ENCODE measurements around the gene PCP4. TPM values are rescaled to one million over a fixed set of nuclear protein-coding genes. Genes with fewer than 3 reads are reported as not detected.

Gene PCP4
- total and polyA plus RNA-seq, 9 donors: 0.25 to 4.7 (median 3.2) TPM; not detected in 3

GRCh38 chr21:39874759-39875158, 7.5 kb downstream of the PCP4 start:
- 55 to 72% (median 63%) methylated on average over 7 of the region's 7 CpGs for WGBS, 3 donors
- intact Hi-C loops (cut with DNase I): no loop called here
- H3K36me3 ChIP-seq: no peaks in the 10 kb centered on the region
- no peak for DNase-seq
- H3K4me1 ChIP-seq (ENCODE audit: insufficient read depth): no peaks in the 10 kb centered on the region
- no peaks in the 10 kb centered on the region for H3K9me3 ChIP-seq
- TF ChIP-seq EP300 (IDR thresholded peaks at IDR 0.05): no peak
- TF ChIP-seq, protein P1, sequence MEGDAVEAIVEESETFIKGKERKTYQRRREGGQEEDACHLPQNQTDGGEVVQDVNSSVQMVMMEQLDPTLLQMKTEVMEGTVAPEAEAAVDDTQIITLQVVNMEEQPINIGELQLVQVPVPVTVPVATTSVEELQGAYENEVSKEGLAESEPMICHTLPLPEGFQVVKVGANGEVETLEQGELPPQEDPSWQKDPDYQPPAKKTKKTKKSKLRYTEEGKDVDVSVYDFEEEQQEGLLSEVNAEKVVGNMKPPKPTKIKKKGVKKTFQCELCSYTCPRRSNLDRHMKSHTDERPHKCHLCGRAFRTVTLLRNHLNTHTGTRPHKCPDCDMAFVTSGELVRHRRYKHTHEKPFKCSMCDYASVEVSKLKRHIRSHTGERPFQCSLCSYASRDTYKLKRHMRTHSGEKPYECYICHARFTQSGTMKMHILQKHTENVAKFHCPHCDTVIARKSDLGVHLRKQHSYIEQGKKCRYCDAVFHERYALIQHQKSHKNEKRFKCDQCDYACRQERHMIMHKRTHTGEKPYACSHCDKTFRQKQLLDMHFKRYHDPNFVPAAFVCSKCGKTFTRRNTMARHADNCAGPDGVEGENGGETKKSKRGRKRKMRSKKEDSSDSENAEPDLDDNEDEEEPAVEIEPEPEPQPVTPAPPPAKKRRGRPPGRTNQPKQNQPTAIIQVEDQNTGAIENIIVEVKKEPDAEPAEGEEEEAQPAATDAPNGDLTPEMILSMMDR (IDR thresholded peaks at IDR 0.05): no peak
- H3K27me3 ChIP-seq: no peaks in the 10 kb centered on the region
- H3K27ac ChIP-seq: no peak overlapping the region
- no peak overlapping the region for H3K4me3 ChIP-seq

DNA sequence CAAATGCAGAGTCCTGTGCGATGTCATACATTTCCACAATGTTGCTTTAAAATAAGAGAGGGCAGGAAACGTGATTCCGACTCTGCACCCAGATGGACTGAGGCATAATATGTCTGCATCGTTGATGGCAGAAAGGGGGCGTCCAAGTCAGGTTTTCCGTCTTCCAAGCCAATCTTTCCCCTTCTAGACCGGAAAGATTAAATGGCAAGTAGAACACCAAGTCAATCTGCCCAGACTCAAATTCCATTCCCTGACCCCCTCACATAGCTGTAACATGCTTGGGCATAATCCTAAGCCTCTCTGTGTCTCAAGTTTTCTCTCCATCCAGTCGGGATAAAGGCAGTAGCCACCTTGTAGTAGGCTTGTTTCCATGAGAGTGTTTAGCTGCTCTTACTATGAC, 14.4 kb downstream of the PCP4 start:
- no peaks in the 10 kb centered on the region for H3K4me1 ChIP-seq (ENCODE audit: insufficient read depth)
- no peak overlapping the region for H3K4me3 ChIP-seq
- no peak for DNase-seq
- WGBS, 3 donors: 80 to 91% (median 82%) methylated on average over 8 of the region's 8 CpGs
- H3K27me3 ChIP-seq: no peaks in the 10 kb centered on the region
- no peaks in the 10 kb centered on the region for H3K36me3 ChIP-seq
- no peaks in the 10 kb centered on the region for H3K9me3 ChIP-seq
- H3K27ac ChIP-seq: no peak overlapping the region
- TF ChIP-seq EP300 (IDR thresholded peaks at IDR 0.05): no peak
- no peak for TF ChIP-seq POLR2A (IDR thresholded peaks at IDR 0.05)
- TF ChIP-seq, protein P1 (IDR thresholded peaks at IDR 0.05): no peak
- intact Hi-C loops (cut with DNase I): no loop called here

GRCh38 chr21:39882151-39882838, 15.1 kb downstream of the PCP4 start:
- Histone ChIP-seq H3K9me3 (no peaks in the 10 kb centered on the region), H3K4me3 (no peak overlapping the region), H3K27ac (no peak overlapping the region), H3K36me3 (no peaks in the 10 kb centered on the region), H3K27me3 (no peaks in the 10 kb centered on the region), H3K4me1 (ENCODE audit: insufficient read depth) (no peaks in the 10 kb centered on the region)
- no peak for DNase-seq
- 86 to 90% (median 89%) methylated on average over 13 of the region's 13 CpGs for WGBS, 3 donors
- TF ChIP-seq POLR2A (IDR thresholded peaks at IDR 0.05) (no peak), EP300 (IDR thresholded peaks at IDR 0.05) (no peak)
- intact Hi-C loops (cut with DNase I): no loop called here

GRCh38 chr21:39882839-39883195, 15.6 kb downstream of the PCP4 start:
- Histone ChIP-seq H3K27me3 (no peaks in the 10 kb centered on the region), H3K9me3 (no peaks in the 10 kb centered on the region), H3K36me3 (no peaks in the 10 kb centered on the region), H3K4me1 (ENCODE audit: insufficient read depth) (no peaks in the 10 kb centered on the region), H3K4me3 (no peak overlapping the region), H3K27ac (no peak overlapping the region)
- intact Hi-C loops (cut with DNase I): no loop called here
- 37 to 53% (median 50%) methylated on average over 3 of the region's 3 CpGs for WGBS, 3 donors
- TF ChIP-seq POLR2A (IDR thresholded peaks at IDR 0.05): no peak
- no peak for TF ChIP-seq EP300 (IDR thresholded peaks at IDR 0.05)
- TF ChIP-seq, protein P1 (IDR thresholded peaks at IDR 0.05): no peak
- no peak for DNase-seq

DNA sequence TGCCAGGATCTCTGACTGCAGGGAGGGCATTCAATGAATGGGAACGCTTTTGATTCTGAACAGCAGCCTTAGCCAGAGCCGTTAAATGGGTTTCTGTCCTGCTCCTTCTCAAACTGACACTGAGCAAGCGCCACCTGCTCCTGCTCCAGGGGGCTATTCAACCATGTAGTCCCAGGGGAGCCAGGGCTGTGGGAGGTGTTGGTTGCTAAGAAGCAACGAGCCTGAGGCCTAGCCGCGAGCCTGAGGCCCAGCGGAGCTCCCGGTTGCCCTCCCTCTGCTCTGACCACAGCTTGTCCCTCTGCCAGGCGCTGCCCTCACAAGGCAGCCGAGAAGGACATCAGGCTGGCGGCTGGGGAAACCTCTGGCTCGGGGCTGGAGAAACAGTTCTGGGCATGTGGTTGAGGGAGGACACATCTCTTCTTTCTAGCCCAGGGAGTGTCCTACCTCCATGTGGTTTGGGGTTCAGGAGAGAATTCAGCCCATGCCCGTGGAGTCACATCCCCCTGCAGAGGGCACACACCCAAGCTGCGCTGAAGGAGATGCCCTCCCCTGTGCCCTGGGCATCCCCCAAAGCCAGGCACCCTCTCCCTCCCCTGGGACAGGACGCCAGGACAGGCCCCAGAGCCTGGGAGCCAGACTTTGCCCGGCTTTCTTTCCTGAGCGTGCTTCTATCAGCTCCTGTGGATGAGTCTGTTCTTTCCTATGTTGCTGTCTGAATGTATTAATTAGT, 18.0 kb downstream of the PCP4 start:
- H3K4me1 ChIP-seq (ENCODE audit: insufficient read depth): no peaks in the 10 kb centered on the region
- H3K4me3 ChIP-seq: no peak overlapping the region
- intact Hi-C loops (cut with DNase I): no loop called here
- no peaks in the 10 kb centered on the region for H3K36me3 ChIP-seq
- TF ChIP-seq, protein P1 (IDR thresholded peaks at IDR 0.05): no peak
- TF ChIP-seq POLR2A (IDR thresholded peaks at IDR 0.05) (no peak), EP300 (IDR thresholded peaks at IDR 0.05) (no peak)
- DNase-seq: no peak
- H3K27ac ChIP-seq: no peak overlapping the region
- no peaks in the 10 kb centered on the region for H3K9me3 ChIP-seq
- H3K27me3 ChIP-seq: no peaks in the 10 kb centered on the region
- 61 to 68% (median 66%) methylated on average over 17 of the region's 17 CpGs for WGBS, 3 donors
